K562 (cell line): ENCODE data around the gene UBALD2. TPM values are rescaled to one million over a fixed set of nuclear protein-coding genes. Genes with fewer than 3 reads are reported as not detected.
A peak's percentile ranks its signal among the peaks of the same experiment; 100 is the strongest.
"Not testable (repeated sequence)": the region's sequence is repeated elsewhere in the genome, so short reads cannot be mapped to it uniquely, and the experiment has no call there.

Experiments used
- ATAC-seq: fragments of 200-7000 bp; cut with Tn5 transposase; 3 replicates; pipeline ENCODE4 v1.9.1; 2020; ENCODE audit warnings: moderate library complexity
- BruUV-seq: library from RNA; stranded (reverse); fragments of 400-500 nt; replicated peaks from 2 replicates; lab custom pipeline; 2021; lab: Mats Ljungman, UMichigan
- CTCF ChIA-PET: fragments of 300-600 bp; formaldehyde crosslinking; extraction: SDS; loops from one replicate; lab custom pipeline; 2021; ENCODE audit warnings: low intra/inter-chr PET ratio; lab: Yijun Ruan, JAX
- POLR2A ChIA-PET: fragments of 300-600, 350-650 bp; sonication (Branson Sonifier 250); formaldehyde crosslinking; extraction: SDS; loops from one replicate; lab custom pipeline; 2021; ENCODE audit warnings: antibody characterized with exemption, inconsistent platforms; lab: Yijun Ruan, JAX
- DNase-seq, 4 experiments: peaks; one replicate each; pipeline versions ENCODE4 v3.0.0 to v3.0.0-alpha.2; 2011 to 2018; ENCODE audit warnings: low spot score in 3 of 4, mixed read lengths in 3 of 4; ENCODE audit errors: extremely low read depth in 1 of 4
- FAIRE-seq: peaks from 2 replicates; lab custom pipeline; 2011; peaks lifted over from hg19 to GRCh38; lab: Jason Lieb, UNC
- H2AFZ ChIP-seq: 2 replicates; pipeline ENCODE4 v1.6.0; 2011; ENCODE audit warnings: low read depth, low read length, control low read depth, inconsistent platforms
- H3K27ac ChIP-seq: fragments of 200-600 bp; 3 replicates; pipeline ENCODE4 v1.8.0; 2011; ENCODE audit warnings: low read depth, mild to moderate bottlenecking, control low read depth, inconsistent platforms, low read length, moderate library complexity, mixed read lengths; ENCODE audit errors: extremely low read depth
- H3K27me3 ChIP-seq, 2 experiments: fragments of 300-600 bp in 1 of 2; 2 replicates in 1 of 2; 3 replicates in 1 of 2; pipeline versions ENCODE4 v1.6.0 to v1.8.0; 2011; ENCODE audit warnings: inconsistent platforms in 2 of 2, low read length in 2 of 2, mild to moderate bottlenecking in 1 of 2, mixed read lengths in 1 of 2, moderate library complexity in 1 of 2; ENCODE audit not compliant: control insufficient read depth in 2 of 2, insufficient read depth in 2 of 2
- H3K36me3 ChIP-seq: fragments of 300-600 bp; 3 replicates; pipeline ENCODE4 v1.8.0; 2011; ENCODE audit warnings: mild to moderate bottlenecking, low read length, inconsistent platforms; ENCODE audit not compliant: control insufficient read depth, insufficient read depth
- H3K4me1 ChIP-seq, 2 experiments: fragments of 200-600 bp in 1 of 2; replicated peaks in 1 of 2; 2 replicates in 1 of 2; 3 replicates in 1 of 2; pipeline versions ENCODE4 v1.5.1 to v1.8.0; 2011; ENCODE audit warnings: inconsistent platforms in 2 of 2, low read length in 2 of 2, mild to moderate bottlenecking in 1 of 2, mixed read lengths in 1 of 2, moderate library complexity in 1 of 2; ENCODE audit not compliant: control insufficient read depth in 2 of 2, insufficient read depth in 2 of 2
- H3K4me2 ChIP-seq: 2 replicates; pipeline ENCODE4 v1.6.1; 2011; ENCODE audit warnings: low read length, control low read depth, inconsistent platforms, mixed read lengths; ENCODE audit not compliant: insufficient read depth
- H3K4me3 ChIP-seq: fragments of 200-600 bp; sonication (generic), shearing (Covaris generic); 2 replicates; pipeline ENCODE4 v1.5.1; 2016; ENCODE audit warnings: control low read depth, inconsistent platforms
- H3K79me2 ChIP-seq: fragments of 200-600 bp; 3 replicates; pipeline ENCODE4 v1.8.0; 2011; ENCODE audit warnings: low read length, inconsistent platforms; ENCODE audit not compliant: control insufficient read depth, insufficient read depth
- H3K9ac ChIP-seq, 2 experiments: 2 replicates each; pipeline versions ENCODE4 v1.6.0 to v1.6.1; 2011; ENCODE audit warnings: low read depth in 2 of 2, low read length in 2 of 2, control low read depth in 1 of 2, inconsistent platforms in 1 of 2, mild to moderate bottlenecking in 1 of 2, mixed read lengths in 1 of 2; ENCODE audit not compliant: insufficient read depth in 1 of 2
- H3K9me1 ChIP-seq: one replicate; pipeline ENCODE4 v1.6.0; 2011; ENCODE audit warnings: inconsistent platforms, mild to moderate bottlenecking, low read length, moderate library complexity; ENCODE audit not compliant: control insufficient read depth, insufficient read depth
- H3K9me3 ChIP-seq: replicated peaks from 2 replicates; pipeline ENCODE4 v1.5.1; 2011; ENCODE audit warnings: low read depth, low read length, inconsistent platforms; ENCODE audit not compliant: control insufficient read depth, insufficient read depth
- H4K20me1 ChIP-seq: replicated peaks from 2 replicates; pipeline ENCODE4 v1.6.1; 2011; ENCODE audit warnings: low read length, inconsistent platforms, mixed read lengths; ENCODE audit not compliant: control insufficient read depth, insufficient read depth
- C11orf30 ChIP-seq: fragments of 450-650 bp; IDR thresholded peaks from 2 replicates; pipeline ENCODE4 v1.6.1; 2016; ENCODE audit warnings: low read depth, mild to moderate bottlenecking
- MEIS2 ChIP-seq: fragments of 450-650 bp; IDR thresholded peaks from 2 replicates; pipeline ENCODE4 v1.6.1; 2014; ENCODE audit warnings: mild to moderate bottlenecking; ENCODE audit not compliant: partially characterized antibody
- MLLT1 ChIP-seq, 2 experiments: fragments of 450-650 bp; IDR thresholded peaks; 2 replicates each; pipeline ENCODE4 v1.6.1; 2016
- NFE2 ChIP-seq: IDR thresholded peaks from 2 replicates; pipeline ENCODE4 v1.6.1; 2014; ENCODE audit warnings: antibody characterized with exemption, low read depth
- PBX2 ChIP-seq, 2 experiments: IDR thresholded peaks in 1 of 2; conservative IDR thresholded peaks in 1 of 2; 2 replicates each; pipeline ENCODE4 v1.6.1; 2016; ENCODE audit warnings: low read depth in 2 of 2, mild to moderate bottlenecking in 1 of 2, missing compliant biosample characterization in 1 of 2, missing genetic modification characterization in 1 of 2, moderate library complexity in 1 of 2
- PKNOX1 ChIP-seq: fragments of 450-650 bp; IDR thresholded peaks from 2 replicates; pipeline ENCODE4 v1.6.1; 2016
- ZNF311 ChIP-seq: fragments of 250-450 bp; sonication (Bioruptor Pico); IDR thresholded peaks from 2 replicates; pipeline ENCODE4 v1.4.0; 2020; ENCODE audit warnings: mild to moderate bottlenecking, moderate library complexity
- ZNF316 ChIP-seq: fragments of 450-650 bp; IDR thresholded peaks from 2 replicates; pipeline ENCODE4 v1.6.1; 2016
- ZNF764 ChIP-seq: fragments of 250-450 bp; sonication (Bioruptor Pico); IDR thresholded peaks from 2 replicates; pipeline ENCODE4 v1.4.0; 2020; ENCODE audit warnings: low read depth, mild to moderate bottlenecking, moderate library complexity
- ZNF79 ChIP-seq: fragments of 250-450 bp; sonication (Bioruptor Pico); IDR thresholded peaks from 2 replicates; pipeline ENCODE4 v1.4.0; 2020; ENCODE audit warnings: low read depth, mild to moderate bottlenecking, moderate library complexity
- WGBS: fragments of 100-300 bp; shearing (Covaris generic); methylation state at CpG from one replicate; pipeline ENCODE4 v1.1.6; 2016; ENCODE audit warnings: low coverage, mixed read lengths; ENCODE audit not compliant: insufficient coverage; ENCODE audit errors: missing lambda C conversion rate; 5-methylcytosine and 5-hydroxymethylcytosine counted together
- in situ Hi-C: fragments of 300-500 bp; cut with MboI; formaldehyde crosslinking; loops from 4 replicates; pipeline ENCODE4 v1.15.0; 2018; ENCODE audit warnings: inconsistent platforms, mixed read lengths
- intact Hi-C: fragments of 100-400 bp; cut with micrococcal nuclease; formaldehyde crosslinking; loops from 2 replicates; pipeline ENCODE4 v1.14.2; 2022
- polyA plus RNA-seq, 8 experiments: library from polyadenylated mRNA; depleted of rRNA in 4 of 8; stranded (reverse) in 5 of 8; unstranded in 3 of 8; fragments of >200 nt; fragmentation: Nextera tagmentation in 2 of 8; fragmentation: Illumina TruSeq in 1 of 8; extraction: Ambion mirVana in 2 of 8; extraction: Trizol in 1 of 8; gene quantifications; 2 replicates each; pipeline versions ENCODE4 v1.2.1 to v1.2.3, GENCODE V29; 2011 to 2014; ENCODE audit warnings: inconsistent platforms in 1 of 8, missing spikeins in 1 of 8
- total RNA-seq, 7 experiments: library from RNA; depleted of rRNA in 6 of 7; stranded (reverse); fragments of >200 nt in 6 of 7; fragmentation: Illumina TruSeq in 2 of 7; extraction: Trizol in 2 of 7; gene quantifications; 2 replicates each; pipeline versions ENCODE4 v1.2.1 to v1.2.3, GENCODE V29; 2011 to 2021; ENCODE audit warnings: low replicate concordance in 1 of 7

The UBALD2 gene
- total and polyA plus RNA-seq, 9 of the 15 experiments (the other 6 are each of a cell fraction or from before 2014, with no cell fraction given), result 2.3 to 94.1 (median 25.3) TPM

- H3K4me2 ChIP-seq, in situ Hi-C loops, H3K9ac ChIP-seq, H2AFZ ChIP-seq, DNase-seq, H3K4me3 ChIP-seq, H4K20me1 ChIP-seq, H3K27me3 ChIP-seq, CTCF ChIA-PET, intact Hi-C loops, H3K9me3 ChIP-seq, ATAC-seq, BruUV-seq, H3K27ac ChIP-seq, H3K9me1 ChIP-seq, FAIRE-seq: not testable (repeated sequence)
- WGBS, result 91% methylated on average over 15 of the region's 19 CpGs
- POLR2A ChIA-PET, result interaction anchor here (0.7 kb wide), 1 partner anchor 11 kb away, joined by 4 read pairs; no protein-coding TSS in a partner anchor
- peaks cover 44% of the 10 kb centered on the region for H3K79me2 ChIP-seq
- peaks cover 11% of the 10 kb centered on the region; the same call in 2 of the 3 replicates for H3K36me3 ChIP-seq
- H3K4me1 ChIP-seq, result peaks cover 11 to 13% of the 10 kb centered on the region in 2 experiments
These were observed 38.4 kb upstream of the UBALD2 start for GRCh38 chr17:76226749-76227148.

GRCh38 chr17:76232342-76232741 lies 32.8 kb upstream of the UBALD2 start:
- Histone ChIP-seq H3K36me3 (peaks cover 7% of the 10 kb centered on the region; the same call in 2 of the 3 replicates), H3K27me3 (no peaks in the 10 kb centered on the region), H4K20me1 (no peaks in the 10 kb centered on the region), H3K4me2 (no peak overlapping the region), H3K4me3 (no peak overlapping the region), H3K27ac (peak overlapping the region; percentile 23; the same call in 1 of the 3 replicates), H3K9me1 (no peaks in the 10 kb centered on the region), H2AFZ (no peak overlapping the region), H3K4me1 (peaks cover 19% of the 10 kb centered on the region in 2 experiments; a peak in 4 of 5 replicates), H3K9ac (peak overlapping the region in 1 of 2 experiments; percentile 40; a peak in 1 of 4 replicates), H3K79me2 (peaks cover 75% of the 10 kb centered on the region), H3K9me3 (no peaks in the 10 kb centered on the region)
- no peak for FAIRE-seq
- no peak for ATAC-seq
- in situ Hi-C loops, result no loop called here
- no peak for DNase-seq
- CTCF ChIA-PET, result interaction anchor here (0.7 kb wide), 1 partner anchor 101 kb away, joined by 3 read pairs; no protein-coding TSS in a partner anchor
- WGBS, result 60% methylated on average over 2 of the region's 2 CpGs
- no TSS peak for BruUV-seq
- POLR2A ChIA-PET, result interaction anchor here (1.4 to 2.7 kb wide), 3 partner anchors 24 to 37 kb away, joined by 4 to 11 read pairs (median 7); no protein-coding TSS in a partner anchor
- intact Hi-C loops, result no loop called here
- peak; percentile 33; the same call in 1 of the 2 replicates for TF ChIP-seq PKNOX1
- peak; percentile 67 for TF ChIP-seq C11orf30
- TF ChIP-seq MLLT1 (IDR thresholded peaks at IDR 0.05), result no peak
- no peak for TF ChIP-seq PBX2 (CRISPR knock-in tag; IDR thresholded peaks at IDR 0.05; ENCODE audit: low read depth)
- peak; percentile 74 for TF ChIP-seq PBX2 (tag; conservative IDR thresholded peaks at IDR 0.05; ENCODE audit: low read depth)
- TF ChIP-seq ZNF316, result peak; percentile 74
- TF ChIP-seq ZNF764 (CRISPR knock-in tag), result no peak
- TF ChIP-seq ZNF311 (CRISPR knock-in tag), result no peak
- TF ChIP-seq ZNF79 (CRISPR knock-in tag), result no peak
- peak; percentile 82 for TF ChIP-seq NFE2
- peak; percentile 75 for TF ChIP-seq MEIS2
